Measurements from ENCODE around the gene CDC42BPA.

DNA sequence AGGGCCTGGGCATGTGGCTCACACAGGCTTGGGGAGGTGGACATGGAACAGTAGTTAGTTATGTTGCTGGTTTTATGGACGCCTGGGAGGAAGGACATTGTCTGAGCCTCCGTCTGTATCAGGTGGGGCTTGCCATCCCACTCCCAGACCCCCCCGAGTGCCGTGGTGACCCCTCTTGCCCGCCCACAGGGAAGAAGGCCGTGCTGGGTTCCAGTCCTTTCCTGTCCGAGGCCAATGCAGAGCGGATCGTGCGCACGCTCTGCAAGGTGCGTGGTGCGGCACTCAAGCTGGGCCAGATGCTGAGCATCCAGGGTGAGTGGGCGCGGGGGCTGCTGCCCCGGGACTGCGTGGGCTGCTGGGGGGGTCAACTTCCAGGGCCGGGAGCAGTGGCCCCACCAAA lies 336.5 kb downstream of the CDC42BPA start:
- TF ChIP-seq ZNF830 (CRISPR knock-in tag; IDR thresholded peaks at IDR 0.05) = no peak
- TF ChIP-seq, protein P1, sequence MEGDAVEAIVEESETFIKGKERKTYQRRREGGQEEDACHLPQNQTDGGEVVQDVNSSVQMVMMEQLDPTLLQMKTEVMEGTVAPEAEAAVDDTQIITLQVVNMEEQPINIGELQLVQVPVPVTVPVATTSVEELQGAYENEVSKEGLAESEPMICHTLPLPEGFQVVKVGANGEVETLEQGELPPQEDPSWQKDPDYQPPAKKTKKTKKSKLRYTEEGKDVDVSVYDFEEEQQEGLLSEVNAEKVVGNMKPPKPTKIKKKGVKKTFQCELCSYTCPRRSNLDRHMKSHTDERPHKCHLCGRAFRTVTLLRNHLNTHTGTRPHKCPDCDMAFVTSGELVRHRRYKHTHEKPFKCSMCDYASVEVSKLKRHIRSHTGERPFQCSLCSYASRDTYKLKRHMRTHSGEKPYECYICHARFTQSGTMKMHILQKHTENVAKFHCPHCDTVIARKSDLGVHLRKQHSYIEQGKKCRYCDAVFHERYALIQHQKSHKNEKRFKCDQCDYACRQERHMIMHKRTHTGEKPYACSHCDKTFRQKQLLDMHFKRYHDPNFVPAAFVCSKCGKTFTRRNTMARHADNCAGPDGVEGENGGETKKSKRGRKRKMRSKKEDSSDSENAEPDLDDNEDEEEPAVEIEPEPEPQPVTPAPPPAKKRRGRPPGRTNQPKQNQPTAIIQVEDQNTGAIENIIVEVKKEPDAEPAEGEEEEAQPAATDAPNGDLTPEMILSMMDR (IDR thresholded peaks at IDR 0.05 in 2 of 3, conservative IDR thresholded peaks at IDR 0.05 in 1 of 3; ENCODE audit: insufficient read depth in 2 of 3, low read depth in 1 of 3, low read length in 3 of 3) = no peak
